Erythroblast (primary cell): ENCODE results near the gene THRB.
"Not testable (repeated sequence)": the region's sequence is repeated elsewhere in the genome, so short reads cannot be mapped to it uniquely, and the experiment has no call there.

Source experiments
- DNase-seq, 2 experiments: peaks; one replicate each; lab custom pipeline; 2025; lab: John Stamatoyannopoulos, UW
- GATA1 ChIP-seq: IDR thresholded peaks from 2 replicates; pipeline ENCODE4 v1.6.1; 2011; ENCODE audit warnings: low read depth, mild to moderate bottlenecking, control low read depth, low read length, moderate library complexity
- POLR2A ChIP-seq: IDR thresholded peaks from 2 replicates; pipeline ENCODE4 v1.6.1; 2011; ENCODE audit warnings: mild to moderate bottlenecking, low read length

THRB gene

GRCh38 chr3:24123596-24123995, 371.1 kb downstream of the THRB start:
- TF ChIP-seq GATA1, result no peak
- no peak for TF ChIP-seq POLR2A
- DNase-seq, result no peak

GRCh38 chr3:24120434-24120833, 374.2 kb downstream of the THRB start:
- TF ChIP-seq GATA1 (no peak), POLR2A (no peak)
- no peak for DNase-seq

GRCh38 chr3:24119321-24119751, 375.3 kb downstream of the THRB start:
- DNase-seq, result no peak
- no peak for TF ChIP-seq POLR2A
- TF ChIP-seq GATA1, result no peak

GRCh38 chr3:24117508-24117907, 377.1 kb downstream of the THRB start:
- TF ChIP-seq POLR2A (no peak), GATA1 (no peak)
- DNase-seq, result no peak

- DNase-seq, result no peak
- TF ChIP-seq POLR2A (no peak), GATA1 (no peak)
These were observed 382.9 kb downstream of the THRB start for GRCh38 chr3:24111711-24112110.

GRCh38 chr3:24110051-24110450, 384.6 kb downstream of the THRB start:
- TF ChIP-seq POLR2A (no peak), GATA1 (no peak)
- no peak for DNase-seq

- no peak for TF ChIP-seq GATA1
- no peak for TF ChIP-seq POLR2A
- DNase-seq, result no peak
These were observed 392.9 kb downstream of the THRB start for GRCh38 chr3:24101676-24102168.

GRCh38 chr3:24100696-24101402, 393.8 kb downstream of the THRB start:
- no peak for TF ChIP-seq GATA1
- TF ChIP-seq POLR2A, result no peak
- no peak for DNase-seq

GRCh38 chr3:24096695-24097290, 397.9 kb downstream of the THRB start:
- TF ChIP-seq GATA1 (no peak), POLR2A (no peak)
- no peak for DNase-seq

GRCh38 chr3:24096271-24096670, 398.4 kb downstream of the THRB start:
- TF ChIP-seq POLR2A, result no peak
- no peak for TF ChIP-seq GATA1
- no peak for DNase-seq

GRCh38 chr3:24094818-24095217, 399.8 kb downstream of the THRB start:
- DNase-seq, result not testable (repeated sequence)

- no peak for TF ChIP-seq GATA1
- no peak for TF ChIP-seq POLR2A
- DNase-seq, result peak; percentile 4 to 11
These were observed 405.9 kb downstream of the THRB start for GRCh38 chr3:24088782-24089181.

GRCh38 chr3:24087469-24087868, 407.2 kb downstream of the THRB start:
- DNase-seq, result no peak
- TF ChIP-seq POLR2A, result no peak
- no peak for TF ChIP-seq GATA1

GRCh38 chr3:24086617-24087404, 407.8 kb downstream of the THRB start:
- no peak for DNase-seq
- TF ChIP-seq POLR2A (no peak), GATA1 (no peak)

GRCh38 chr3:24086206-24086605, 408.4 kb downstream of the THRB start:
- TF ChIP-seq POLR2A, result no peak
- no peak for TF ChIP-seq GATA1
- DNase-seq, result no peak

GRCh38 chr3:24072193-24072592, 422.5 kb downstream of the THRB start:
- TF ChIP-seq GATA1 (no peak), POLR2A (no peak)
- DNase-seq, result no peak
